NCI-H748 (cell line): ENCODE data around the gene ANAPC4.

ENCODE experiments used
- DNase-seq: peaks from one replicate; lab custom pipeline; 2025; ENCODE audit not compliant: unreplicated experiment; lab: John Stamatoyannopoulos, UW

The ANAPC4 gene

GRCh38 chr4:25430630-25431029 is 53.6 kb downstream of the ANAPC4 start:
- DNase-seq: no peak

DNA sequence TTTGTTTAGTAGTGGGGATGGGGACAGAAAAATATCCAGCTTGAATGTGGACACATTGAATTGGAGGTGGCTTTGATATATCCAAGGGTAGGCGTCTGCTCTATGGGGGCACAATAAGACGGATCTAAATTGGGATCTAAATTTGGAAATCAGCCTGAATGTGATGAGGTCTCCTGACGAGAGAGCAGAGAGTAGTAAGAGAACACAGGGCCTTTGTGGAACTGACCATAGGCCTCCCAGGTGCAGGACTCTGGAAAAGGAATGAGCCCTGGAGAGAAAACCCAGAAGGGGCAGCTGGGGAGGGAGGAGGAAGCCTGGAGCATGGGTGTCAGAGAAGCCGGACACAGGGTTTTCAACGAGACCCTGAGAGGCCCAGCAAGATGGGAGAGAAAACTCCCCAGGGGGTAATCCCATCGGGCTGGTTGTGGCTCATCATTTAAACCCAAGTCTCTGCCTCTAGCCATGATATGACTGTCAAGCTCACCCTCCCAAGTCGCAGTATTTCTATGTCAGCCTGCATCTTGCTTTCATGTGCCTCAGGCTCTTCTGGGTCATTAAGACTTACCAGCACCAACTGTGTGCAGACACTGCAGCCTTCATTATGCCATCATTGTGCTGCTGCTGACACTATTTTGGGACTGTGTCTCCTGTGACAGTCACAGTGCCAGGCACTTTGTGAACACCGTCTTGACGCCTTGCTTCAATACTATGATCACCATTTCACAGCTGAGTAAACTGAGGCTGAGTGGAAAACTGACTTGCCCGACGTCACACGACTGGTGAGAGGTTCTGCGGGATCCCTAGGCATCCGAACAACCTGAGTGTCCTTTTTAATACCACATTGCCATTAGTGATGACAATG is 57.1 kb downstream of the ANAPC4 start:
- DNase-seq: no peak

GRCh38 chr4:25437926-25438325 is 60.9 kb downstream of the ANAPC4 start:
- DNase-seq: peak; percentile 23

GRCh38 chr4:25439918-25440477 is 62.9 kb downstream of the ANAPC4 start:
- DNase-seq: peak; percentile 67

DNA sequence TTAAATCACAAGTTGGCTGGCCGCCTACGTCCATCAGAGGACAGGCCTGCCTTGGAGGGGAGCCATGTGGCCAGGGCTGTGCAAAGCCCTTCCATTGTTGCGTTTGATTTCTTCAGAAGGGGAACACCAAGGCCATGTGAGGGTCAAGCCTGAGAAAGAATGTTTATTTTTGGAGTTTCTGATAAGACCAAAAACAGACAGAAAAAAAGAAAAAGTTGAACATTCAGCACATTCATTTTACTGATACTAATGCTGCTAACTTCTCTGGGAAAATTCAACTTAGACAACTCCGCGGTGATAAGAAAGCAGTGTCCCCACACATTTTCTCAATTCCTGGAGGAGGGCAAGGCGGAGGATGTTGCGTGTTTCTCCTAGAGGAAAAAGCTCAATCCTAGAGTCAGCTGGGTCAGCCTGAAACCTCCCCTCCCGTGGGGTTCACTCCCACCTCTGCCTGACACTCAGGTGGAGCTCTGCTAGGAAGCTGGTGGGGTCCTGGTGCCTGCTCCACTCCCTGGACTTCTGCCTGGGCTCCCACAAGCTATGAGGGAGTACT is 63.5 kb downstream of the ANAPC4 start:
- no peak for DNase-seq

DNA sequence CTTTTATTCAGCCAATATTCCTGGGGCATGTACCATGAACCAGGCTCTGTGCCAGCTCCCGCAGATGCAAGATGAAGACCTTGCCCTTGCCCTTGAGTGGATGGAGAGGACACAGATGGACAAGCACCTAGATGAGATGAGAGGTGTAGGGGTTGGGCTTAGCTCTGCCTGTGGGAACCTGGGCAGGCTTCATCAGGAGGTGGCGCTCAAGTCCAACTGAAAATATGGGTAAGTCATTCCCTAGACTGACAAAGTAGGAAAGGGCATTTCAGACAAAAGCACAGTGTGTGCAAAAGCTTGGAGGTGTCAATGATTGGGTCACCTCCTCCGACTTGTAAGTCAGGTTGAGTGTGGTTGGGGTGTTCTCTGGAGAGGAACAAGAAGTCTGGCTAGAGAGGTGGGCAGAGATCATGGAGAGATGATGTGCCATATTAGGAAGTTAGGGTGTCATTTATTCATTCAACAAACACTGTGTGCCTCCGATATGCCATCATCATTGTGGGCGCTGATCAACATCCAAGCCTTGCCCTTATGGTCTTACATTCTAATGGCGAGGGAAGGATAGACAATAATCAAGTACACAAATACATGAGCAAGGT is 64.6 kb downstream of the ANAPC4 start:
- DNase-seq: peak; percentile 71

DNA sequence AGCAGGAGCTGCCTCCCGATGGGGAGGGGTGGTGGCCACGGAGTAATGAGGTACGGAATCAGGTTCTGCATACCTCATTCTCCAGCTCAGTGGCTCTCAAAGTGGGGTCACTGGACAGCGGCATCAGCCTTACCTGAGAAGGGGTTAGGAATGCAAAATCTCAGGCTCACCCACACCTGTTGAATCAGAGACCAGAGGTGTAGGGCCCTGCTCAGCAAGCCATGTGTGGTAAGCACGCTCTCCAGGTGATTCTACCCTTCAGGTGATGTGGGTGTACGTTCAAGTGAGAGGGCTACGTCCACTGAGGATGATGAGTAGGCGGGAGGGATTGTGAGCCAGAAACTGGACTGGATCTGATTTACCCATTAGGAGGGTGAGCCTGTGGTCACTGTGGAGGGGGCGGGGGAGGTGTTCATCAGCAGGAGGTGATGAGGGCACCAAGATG is 65.8 kb downstream of the ANAPC4 start:
- DNase-seq: no peak

GRCh38 chr4:25443851-25444250 is 66.8 kb downstream of the ANAPC4 start:
- no peak for DNase-seq

GRCh38 chr4:25446611-25447010 is 69.5 kb downstream of the ANAPC4 start:
- DNase-seq: no peak

DNA sequence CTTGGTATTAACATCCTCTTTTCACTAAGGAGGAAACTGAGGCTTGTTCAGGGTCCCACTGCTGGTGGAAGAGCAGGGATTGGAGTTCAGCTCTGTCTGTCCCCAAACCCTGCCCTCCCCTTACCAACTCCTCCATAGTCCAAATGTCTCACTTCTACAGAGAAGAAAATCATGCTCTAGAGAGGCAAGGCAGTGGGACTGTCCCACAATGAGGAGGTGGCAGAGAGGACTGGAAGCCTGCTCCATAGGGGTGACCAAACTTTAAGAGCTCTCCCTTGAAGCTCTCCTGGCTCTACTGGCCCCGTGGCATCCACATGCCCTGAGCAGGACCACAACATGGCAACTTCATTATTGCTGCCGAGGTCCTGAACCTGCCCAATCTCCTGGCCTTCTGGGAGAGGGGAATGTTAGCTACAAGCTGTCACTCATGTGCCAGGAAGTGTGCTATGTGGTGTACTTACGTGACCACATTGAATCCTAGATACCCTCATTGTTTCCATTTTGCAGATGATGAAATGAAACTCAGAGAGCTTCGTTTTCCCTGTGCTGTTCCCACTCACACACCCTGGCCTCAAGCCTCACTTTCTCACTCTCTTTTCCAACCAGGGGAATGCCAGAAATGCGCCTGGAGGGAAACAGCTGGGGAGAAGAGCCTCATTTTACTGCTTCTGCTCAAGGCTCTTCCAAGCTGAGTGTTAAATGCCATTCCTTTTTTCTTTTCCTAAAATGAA is 71.5 kb downstream of the ANAPC4 start:
- no peak for DNase-seq

- DNase-seq: no peak
These were observed 72.2 kb downstream of the ANAPC4 start for GRCh38 chr4:25449270-25449669.

- DNase-seq: no peak
These were observed 72.6 kb downstream of the ANAPC4 start for GRCh38 chr4:25449688-25450087.

GRCh38 chr4:25450491-25450901 is 73.4 kb downstream of the ANAPC4 start:
- no peak for DNase-seq

GRCh38 chr4:25451676-25452075 is 74.6 kb downstream of the ANAPC4 start:
- DNase-seq: no peak

DNA sequence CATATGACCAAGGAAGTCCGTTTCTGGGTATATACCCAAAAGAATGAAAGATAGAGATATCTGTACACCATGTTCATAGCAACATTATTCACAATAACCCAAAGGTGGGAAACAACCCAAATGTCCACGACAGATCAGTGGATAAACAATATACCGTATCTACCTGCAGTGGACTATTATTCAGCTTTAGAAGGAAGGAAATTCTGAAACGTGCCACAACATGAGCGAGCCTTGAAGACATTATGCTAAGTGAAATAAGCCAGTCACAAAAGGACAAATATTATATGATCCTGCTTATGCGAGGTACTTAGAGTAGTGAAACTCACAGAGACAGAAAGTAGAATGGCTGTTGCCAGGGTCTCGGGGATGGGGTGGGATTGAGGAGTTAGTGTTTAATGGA is 75.0 kb downstream of the ANAPC4 start:
- no peak for DNase-seq

DNA sequence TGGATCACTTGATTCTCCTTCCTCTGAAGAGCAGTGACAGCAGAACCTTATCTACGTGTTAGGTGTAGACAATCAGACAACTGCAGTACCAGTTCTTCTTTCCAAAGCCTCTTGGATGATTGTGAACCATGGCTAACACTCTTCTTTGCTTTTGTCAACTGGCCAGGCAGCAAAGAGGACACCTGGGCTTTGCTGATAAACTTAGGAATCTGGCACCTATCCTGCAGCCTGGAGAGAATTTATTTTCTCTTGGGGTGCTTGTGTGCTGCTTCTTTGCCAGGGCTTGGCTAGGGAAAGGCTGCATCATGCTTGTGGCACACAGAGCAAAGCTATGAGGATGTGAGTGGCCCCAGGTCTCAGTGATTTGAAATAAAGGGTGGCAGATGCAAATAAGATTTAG is 77.4 kb downstream of the ANAPC4 start:
- no peak for DNase-seq

DNA sequence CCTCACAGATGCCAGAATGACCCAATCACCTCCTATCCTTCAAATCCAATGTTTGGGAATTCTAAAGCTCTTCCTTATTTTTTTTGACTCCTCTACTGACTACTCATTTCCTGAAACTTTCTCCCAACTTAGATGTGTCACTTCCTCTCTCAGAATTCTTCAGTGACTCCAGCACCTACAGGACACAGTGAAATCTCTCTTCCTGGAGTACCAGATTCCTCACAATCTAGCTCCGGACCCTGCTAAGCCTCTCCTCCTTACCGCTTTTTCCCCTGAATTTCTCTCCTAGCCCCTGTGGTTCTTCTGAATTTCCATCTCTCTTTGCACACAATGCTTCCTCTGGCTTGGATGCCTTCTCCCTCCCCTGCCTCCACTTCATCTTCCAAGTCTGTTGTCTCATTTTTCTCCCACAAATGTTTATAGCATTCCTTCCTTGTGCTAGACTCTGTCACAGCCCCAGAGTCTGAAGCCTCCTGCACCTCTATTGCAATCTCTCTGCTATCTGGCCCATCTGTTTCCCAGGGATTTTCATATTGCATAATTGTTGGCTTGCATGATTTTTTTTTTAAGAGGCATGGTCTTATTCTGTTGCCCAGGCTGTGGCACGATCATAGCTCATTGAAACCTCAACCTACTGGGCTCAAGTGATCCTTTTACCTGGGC is 80.1 kb downstream of the ANAPC4 start:
- no peak for DNase-seq

GRCh38 chr4:25466966-25467697 is 90.1 kb downstream of the ANAPC4 start:
- no peak for DNase-seq

DNA sequence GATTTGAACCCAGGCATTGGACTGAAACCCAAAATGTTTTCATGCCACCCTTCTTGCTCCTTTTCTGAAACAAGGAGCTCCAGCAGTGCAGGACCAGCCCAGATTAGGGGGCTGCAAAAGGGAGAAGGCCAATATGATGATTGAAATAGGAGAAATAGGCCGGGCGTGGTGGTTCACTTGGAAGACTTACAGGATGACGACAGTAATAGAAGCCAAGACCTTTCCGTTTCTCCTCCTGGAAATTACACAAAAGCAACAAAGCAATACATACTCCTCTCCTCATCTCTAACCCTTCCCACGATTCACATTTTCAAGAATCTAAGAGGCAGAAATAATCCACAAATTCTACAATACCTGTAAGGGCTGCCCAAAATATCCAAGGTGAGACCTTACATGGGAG is 90.8 kb downstream of the ANAPC4 start:
- DNase-seq: no peak
